T-helper 2 cell treated with Interferon-gamma antibody and Interleukin-4, amounts not matched to agents 100 ng/mL and 5 ng/mL, for 36 hours (primary cell): ENCODE measurements around the gene BANF2. TPM values are rescaled to one million over a fixed set of nuclear protein-coding genes. Genes with fewer than 3 reads are reported as not detected.
"Not testable (repeated sequence)": the region's sequence is repeated elsewhere in the genome, so short reads cannot be mapped to it uniquely, and the experiment has no call there.

Experiments used
- intact Hi-C: fragments of 100-400 bp; cut with micrococcal nuclease; formaldehyde crosslinking; loops from one replicate; pipeline ENCODE4 v1.15.1; 2023
- total RNA-seq: library from RNA; stranded (reverse); gene quantifications from 2 replicates; pipeline ENCODE4 v1.2.3, GENCODE V29; 2022

BANF2 gene
- total RNA-seq, result not detected in 2 replicates

DNA sequence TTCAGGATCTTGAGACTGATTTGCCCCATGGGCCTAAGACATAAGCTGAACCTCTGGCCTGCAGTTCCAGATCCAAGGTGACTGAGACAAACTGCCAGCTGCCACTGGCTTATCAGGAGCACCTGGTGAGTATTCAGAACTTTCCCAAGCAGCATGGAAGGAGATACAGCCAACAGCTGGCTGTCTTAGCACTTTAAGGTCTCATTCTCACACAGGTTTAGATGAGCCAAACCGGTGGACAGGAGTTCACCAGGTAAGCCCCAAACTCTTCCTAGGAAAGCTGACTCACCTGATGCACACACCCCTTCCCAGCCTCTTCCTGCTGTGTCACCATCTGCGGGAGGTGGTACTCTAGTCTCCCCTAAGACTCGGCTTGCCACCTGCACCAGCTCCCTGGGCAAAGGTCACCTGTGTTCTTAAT lies at the start of gene BANF2:
TSS of gene BANF2 (plus strand) at position 36 of the 421 bp plus-strand sequence. CDS start 25,060 bp downstream, outside the sequence.
- intact Hi-C loops, result no loop called here

DNA sequence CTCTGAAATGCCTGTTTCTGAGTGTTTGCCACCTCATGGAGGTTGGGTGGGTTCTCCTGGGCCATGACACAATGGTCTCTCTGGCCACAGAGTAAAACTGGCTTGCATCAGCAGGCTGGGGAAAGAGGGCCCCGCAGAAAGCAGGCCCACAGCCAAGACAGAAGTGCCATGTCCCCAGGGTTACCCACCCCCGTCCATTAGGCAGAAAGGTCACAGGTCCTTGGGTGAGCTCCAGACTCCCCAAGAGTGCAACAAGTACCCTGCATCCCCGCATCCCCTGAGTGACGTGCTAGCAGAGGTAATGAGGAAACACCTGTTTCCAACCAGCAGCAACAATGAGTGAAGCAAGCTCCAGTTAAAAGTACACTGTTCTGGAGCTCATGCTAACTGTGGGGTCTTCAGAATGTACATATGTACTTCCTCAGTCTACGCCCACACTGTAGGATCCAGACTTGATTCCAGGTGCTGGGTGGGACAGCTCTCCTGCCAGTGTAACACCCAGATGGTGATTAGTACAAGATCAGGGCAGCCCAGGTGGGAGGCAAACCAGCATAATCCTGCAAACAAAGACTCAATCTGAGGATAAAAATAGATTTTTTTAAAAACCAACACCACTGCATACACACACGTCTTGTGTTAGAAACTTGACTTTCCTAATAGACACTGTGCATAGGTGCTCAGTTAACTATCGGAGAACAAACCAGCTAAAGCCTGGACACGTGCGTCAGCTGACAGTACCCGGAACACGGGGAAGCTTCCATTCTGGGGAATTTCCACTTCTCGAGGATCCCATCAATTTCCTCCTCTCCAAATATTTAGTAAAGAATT lies 49.3 kb upstream of the BANF2 start:
- intact Hi-C loops, result no loop called here

GRCh38 chr20:17651129-17651759 lies 48.5 kb upstream of the BANF2 start:
- intact Hi-C loops, result no loop called here

GRCh38 chr20:17651760-17652388 lies 47.9 kb upstream of the BANF2 start:
- intact Hi-C loops, result no loop called here

DNA sequence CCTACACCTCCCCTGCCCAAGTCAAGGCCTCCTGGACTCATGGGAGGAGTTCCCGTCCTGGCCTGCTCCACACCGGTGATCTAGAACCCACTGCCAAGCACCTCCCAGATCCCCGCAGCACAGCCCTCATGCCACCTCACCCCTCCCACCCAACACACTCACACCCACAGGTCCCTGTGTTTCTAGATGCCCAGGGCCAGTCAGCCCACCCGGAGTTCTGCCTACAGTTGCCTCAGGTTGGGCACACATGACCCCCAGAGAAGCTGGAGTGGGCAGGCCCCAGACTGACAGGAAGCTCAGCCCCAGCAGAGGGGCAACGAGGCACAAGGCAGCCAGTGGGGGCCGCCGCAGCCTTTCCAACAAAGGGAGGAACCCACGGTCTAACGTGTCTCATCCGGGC lies 47.4 kb upstream of the BANF2 start:
- intact Hi-C loops, result no loop called here

DNA sequence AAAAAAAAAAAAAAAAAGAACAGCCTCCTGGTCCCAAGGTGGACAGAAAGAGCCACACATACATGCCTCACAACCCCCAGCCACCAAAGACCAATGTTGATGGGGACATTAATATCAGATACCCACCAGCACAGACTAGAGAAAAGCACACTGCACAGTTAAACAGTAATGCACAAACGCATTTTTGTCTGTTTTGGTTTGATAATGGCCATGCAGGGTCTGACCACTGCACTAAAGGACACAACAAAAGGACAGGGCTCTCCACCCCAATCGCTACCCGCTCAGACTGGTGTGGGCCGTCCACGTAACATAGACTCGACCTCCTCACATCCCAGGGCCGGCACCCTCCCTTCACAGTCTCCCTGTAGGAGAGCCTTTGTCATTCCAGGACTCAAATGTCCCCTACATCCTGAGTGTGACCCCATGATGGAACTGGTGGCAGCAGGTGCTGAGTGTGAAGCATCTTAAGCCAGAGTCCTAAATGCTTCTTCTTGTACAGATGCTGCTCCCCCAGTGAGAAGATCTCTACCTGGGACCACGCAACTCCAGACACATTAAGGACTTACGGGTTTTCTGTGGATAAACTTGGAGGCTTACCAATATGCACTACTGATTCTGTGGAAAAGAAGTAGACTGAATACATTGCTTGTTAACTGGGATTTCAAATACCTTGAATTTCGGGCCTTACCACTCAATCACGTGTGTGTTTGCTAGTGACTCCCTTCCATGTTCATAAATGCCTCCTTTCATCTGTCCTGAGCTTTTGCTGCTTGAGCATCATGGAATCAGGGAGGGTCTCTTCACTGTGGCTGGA lies 45.7 kb upstream of the BANF2 start:
- intact Hi-C loops, result no loop called here

- intact Hi-C loops, result no loop called here
These were observed 45.0 kb upstream of the BANF2 start for GRCh38 chr20:17654649-17655285.

- intact Hi-C loops, result no loop called here
These were observed 44.5 kb upstream of the BANF2 start for GRCh38 chr20:17655286-17655651.

DNA sequence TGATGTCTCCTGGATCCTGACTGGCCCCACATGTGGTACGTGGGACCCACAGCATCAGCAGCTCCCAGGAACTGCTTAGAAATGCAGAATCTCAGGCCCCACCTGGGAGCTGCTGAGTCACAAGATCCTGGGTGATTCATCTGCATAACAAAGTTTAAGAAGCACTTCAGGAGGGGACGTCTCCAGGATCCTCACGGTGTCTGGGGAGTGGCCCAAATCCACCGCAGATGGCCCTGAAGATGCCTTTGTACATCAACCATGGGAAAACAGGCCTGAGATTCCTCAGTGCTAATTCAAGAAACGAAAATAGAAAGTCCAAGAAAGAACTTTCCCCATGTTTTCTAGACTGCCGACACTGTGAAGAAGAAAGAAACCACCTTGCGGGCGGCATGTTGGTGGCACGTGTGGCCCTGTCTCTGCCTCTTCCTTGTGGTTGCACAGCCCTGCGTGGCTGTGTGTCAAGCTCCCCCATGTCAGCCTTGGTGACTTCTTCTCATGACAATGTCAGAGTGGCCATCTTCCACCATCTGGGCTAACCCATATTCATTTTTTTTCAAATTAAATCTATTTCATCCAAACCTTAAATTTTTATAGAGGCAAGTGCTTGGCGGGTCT lies 43.8 kb upstream of the BANF2 start:
- intact Hi-C loops, result no loop called here

DNA sequence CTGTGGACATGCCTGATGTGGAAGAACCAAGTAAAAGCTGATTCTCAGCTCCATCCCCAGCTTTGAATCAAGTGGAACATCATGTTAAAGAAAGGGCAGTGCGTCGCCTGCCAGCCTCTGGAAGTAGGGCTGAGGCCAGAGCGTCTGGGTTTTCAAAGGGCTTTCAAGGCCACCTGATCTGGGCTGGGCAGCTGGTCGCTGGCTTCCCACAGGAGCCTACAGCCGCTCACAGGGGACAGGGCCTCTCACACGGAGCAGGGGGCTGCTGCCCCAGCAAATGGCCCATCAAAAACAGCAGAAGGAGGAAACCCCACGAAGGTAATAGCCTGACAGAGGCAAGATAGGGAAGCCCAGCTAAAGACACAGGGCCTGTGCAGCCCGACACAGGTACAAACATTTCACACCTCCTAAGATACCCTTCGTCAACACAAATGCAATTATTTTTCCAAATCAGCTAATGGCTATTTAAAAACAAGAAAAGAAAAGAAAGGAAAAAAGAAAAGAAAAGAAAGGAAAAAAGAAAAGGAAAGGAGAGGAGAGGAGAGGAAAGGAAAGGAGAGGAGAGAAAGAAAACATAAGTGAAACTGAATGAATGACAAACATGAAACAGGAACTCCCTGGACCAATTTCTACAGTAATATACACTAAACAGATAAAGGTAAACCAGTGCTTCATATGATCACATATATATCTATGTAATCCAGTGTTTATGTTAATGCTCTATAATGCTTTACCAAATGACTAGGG lies 42.5 kb upstream of the BANF2 start:
- intact Hi-C loops, result no loop called here

DNA sequence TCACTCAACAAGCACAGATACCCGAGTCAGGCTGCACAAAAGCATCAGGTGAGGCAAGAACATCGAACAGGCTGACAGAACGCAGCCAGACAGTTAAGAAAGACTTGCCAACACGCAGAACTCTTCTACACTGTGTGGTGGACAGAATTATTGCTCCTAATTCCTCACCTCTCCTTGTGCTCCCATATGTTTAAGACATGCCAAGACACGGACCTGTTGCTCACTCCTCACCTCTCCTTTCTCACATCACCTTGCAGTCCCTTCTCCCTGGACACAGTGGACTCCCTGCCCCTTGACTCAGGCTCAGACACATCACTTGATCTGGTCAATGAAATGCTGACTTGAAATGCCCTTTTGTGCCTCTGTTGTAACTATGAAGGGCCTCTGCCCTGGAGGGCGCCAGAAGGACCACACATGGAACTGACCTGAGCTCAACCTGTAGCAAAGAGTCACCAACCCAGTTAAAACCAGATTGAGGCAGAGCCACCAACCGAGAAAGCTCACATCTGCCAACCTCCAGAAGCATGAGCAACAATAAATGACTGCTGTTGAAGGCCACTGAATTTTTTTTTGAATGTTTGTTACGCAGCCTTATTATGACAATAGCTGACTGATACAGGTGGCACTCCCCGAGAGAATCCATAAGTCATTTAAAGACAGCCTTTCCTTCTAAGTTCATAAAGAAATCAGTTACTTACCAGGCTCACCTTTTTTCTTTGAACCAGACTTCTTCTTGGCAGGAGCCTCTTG lies 41.7 kb upstream of the BANF2 start:
- intact Hi-C loops, result no loop called here

- intact Hi-C loops, result no loop called here
These were observed 41.1 kb upstream of the BANF2 start for GRCh38 chr20:17658648-17658993.

- intact Hi-C loops, result not testable (repeated sequence)
These were observed 40.4 kb upstream of the BANF2 start for GRCh38 chr20:17659344-17659743.

- intact Hi-C loops, result loop anchor here (10.0 kb wide), 1 partner anchor 1355 kb away; no protein-coding TSS in a partner anchor
These were observed 40.0 kb upstream of the BANF2 start for GRCh38 chr20:17659801-17660200.

DNA sequence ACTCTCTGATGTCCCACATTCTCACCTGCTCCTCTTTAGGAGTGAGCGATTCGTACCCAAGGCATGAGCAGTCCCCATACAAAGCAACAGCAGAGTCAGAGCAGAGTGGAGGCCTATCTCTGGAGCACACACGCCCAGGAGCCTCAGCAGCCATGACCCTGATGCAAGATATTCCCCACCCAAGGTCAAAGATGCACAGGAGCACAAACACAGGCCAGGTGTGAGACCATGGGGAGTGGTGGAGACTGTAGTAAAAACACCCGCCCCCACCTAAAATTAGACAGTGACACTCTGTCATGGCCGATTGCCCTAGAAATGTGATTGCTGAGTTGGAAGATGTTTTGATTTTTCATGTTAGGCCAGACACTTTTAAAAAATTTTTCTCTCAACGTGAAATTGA lies 39.1 kb upstream of the BANF2 start:
- intact Hi-C loops, result loop anchor here (10.0 kb wide), 1 partner anchor 1354 kb away; no protein-coding TSS in a partner anchor

GRCh38 chr20:17661121-17661744 lies 38.5 kb upstream of the BANF2 start:
- intact Hi-C loops, result loop anchor here (10.0 kb wide), 1 partner anchor 1354 kb away; no protein-coding TSS in a partner anchor

DNA sequence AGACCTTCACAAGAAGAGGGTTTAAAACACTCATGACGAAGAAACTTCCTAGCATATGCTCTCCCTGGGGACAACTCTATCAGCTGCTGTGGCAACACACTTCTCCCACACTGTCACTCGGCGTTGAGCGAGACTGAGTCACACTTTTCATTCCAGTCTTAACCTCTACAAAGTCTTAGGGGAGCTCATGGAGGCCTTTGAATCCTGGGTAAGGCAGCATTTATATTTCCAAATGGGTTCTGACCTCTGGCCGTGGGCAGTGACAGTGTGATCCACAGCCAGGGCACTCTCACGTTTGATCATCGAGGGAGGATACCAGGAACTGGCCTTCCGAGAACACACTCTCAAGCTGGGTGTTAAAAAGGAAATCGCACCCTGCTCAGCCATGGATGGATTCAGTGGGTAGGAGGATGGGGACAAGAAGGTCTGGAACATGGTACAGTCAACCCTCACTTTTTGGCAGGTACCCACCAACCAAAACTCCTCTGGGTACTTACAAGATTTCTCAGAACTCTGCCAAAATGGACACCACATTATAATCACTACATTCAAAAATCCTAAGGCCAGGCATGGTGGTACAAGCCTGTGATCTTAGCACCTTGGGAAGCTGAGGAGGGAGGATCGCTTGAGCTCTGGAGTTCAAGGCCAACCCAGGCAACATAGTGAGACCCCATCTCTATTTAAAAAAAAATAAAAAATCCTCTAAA lies 37.3 kb upstream of the BANF2 start:
- intact Hi-C loops, result loop anchor here (10.0 kb wide), 1 partner anchor 1352 kb away; no protein-coding TSS in a partner anchor

DNA sequence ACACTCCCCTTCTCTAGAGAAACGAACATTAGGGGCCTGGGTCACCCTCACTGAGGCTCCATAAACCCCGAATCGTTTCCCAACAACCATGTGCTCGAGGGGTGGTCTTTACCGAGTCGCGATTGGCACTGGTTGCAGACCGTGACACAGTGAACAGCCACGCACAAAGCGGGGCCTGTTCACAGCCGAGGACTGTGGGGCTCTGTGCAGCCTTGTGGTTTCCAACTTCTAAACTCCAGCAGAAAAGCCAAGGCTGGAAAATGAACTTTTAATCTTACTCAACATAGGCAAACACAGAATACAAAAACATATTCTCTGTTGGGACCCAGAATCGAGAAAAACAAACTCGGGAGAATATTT lies 36.7 kb upstream of the BANF2 start:
- intact Hi-C loops, result loop anchor here (10.0 kb wide), 1 partner anchor 1352 kb away; no protein-coding TSS in a partner anchor
